ENCODE measurements around the gene CASS4. TPM values are rescaled to one million over a fixed set of nuclear protein-coding genes. Genes with fewer than 3 reads are reported as not detected.

The CASS4 gene
- total and polyA plus RNA-seq, 2 donors (not counting 3 experiments of a cell fraction or from before 2014, with no cell fraction given): not detected

DNA sequence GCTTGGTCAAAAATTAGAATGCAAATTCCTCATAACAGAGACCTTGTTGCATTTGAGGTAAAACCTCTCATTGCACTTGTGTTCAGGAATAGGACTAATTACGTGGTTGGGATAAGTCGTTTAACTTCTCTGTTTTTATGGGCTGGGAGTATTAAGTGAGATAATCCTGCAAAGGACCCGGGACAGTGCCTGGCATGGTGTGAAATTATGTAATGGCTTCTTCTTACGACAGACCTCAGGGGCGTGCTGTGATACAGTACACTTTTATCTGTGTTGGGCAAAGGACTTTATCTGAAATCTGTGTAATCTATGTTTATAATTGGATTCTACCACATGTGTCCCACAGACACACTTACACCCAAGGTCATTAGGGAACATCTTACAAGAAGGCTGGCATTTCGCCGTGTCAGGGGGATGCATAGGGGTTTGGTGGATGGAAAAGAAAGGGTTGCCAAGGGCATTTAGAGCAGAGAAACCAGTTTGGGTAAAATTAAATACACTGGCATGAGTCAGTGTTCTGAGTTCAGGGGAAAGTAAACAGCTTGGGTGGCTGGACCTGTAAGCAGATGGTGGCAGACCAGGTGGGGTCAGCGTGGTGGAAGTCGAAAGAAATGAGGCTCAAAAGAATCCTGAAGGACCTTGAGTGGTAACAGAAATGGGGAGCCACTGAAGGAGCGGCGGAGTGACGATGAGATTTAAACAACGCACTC, 39.2 kb downstream of the CASS4 start:
- ChIA-PET POLR2A (no interaction called here), CTCF (no interaction called here)
- TF ChIP-seq EZH2 (IDR thresholded peaks at IDR 0.05; ENCODE audit: borderline replicate concordance, low read depth, low read length, severe bottlenecking): no peak
- TF ChIP-seq MAX (IDR thresholded peaks at IDR 0.05; ENCODE audit: insufficient read depth, insufficient read length): no peak
- TF ChIP-seq CTCF (IDR thresholded peaks at IDR 0.05; ENCODE audit: extremely low read depth in 1 of 2, insufficient read depth in 1 of 2, low read depth in 1 of 2, low read length in 2 of 2): no peak
- TF ChIP-seq JUN (IDR thresholded peaks at IDR 0.05; ENCODE audit: borderline replicate concordance, insufficient read depth, insufficient read length, low read depth): no peak
- no peak for TF ChIP-seq MYC (IDR thresholded peaks at IDR 0.05; ENCODE audit: low read depth, low read length)
- no peak for TF ChIP-seq POLR2A (IDR thresholded peaks at IDR 0.05; ENCODE audit: low read depth, low read length)
- no peak for TF ChIP-seq GATA2 (IDR thresholded peaks at IDR 0.05; ENCODE audit: insufficient read depth, insufficient read length, low read depth, low read length)
- no peak for TF ChIP-seq POLR2AphosphoS5 (IDR thresholded peaks at IDR 0.05; ENCODE audit: insufficient read depth, low read depth, low read length)
- TF ChIP-seq FOS (IDR thresholded peaks at IDR 0.05; ENCODE audit: borderline replicate concordance, insufficient read depth, low read length): no peak
- no peaks in the 10 kb centered on the region for H3K4me1 ChIP-seq (ENCODE audit: control insufficient read depth, extremely low read depth, insufficient read depth, low read length)
- no peaks in the 10 kb centered on the region for H3K9me3 ChIP-seq (replicated peaks; ENCODE audit: control insufficient read depth, insufficient read depth, low read length)
- BruUV-seq (replicated peaks): no TSS peak
- no peaks in the 10 kb centered on the region for H3K9me1 ChIP-seq (replicated peaks; ENCODE audit: control insufficient read depth, extremely low read depth, insufficient read depth, low read length)
- no peak for FAIRE-seq
- H3K27ac ChIP-seq (ENCODE audit: insufficient read depth, low read depth, low read length): no peak overlapping the region
- no peak overlapping the region for H3K4me2 ChIP-seq (ENCODE audit: insufficient read depth, low read length)
- intact Hi-C loops (cut with micrococcal nuclease) (no loop called here), dilution Hi-C loops (cut with MboI; ENCODE audit: extremely low pct_ligation_motif_present, low sequenced_read_pairs) (no loop called here)
- no peak overlapping the region for H3K4me3 ChIP-seq (replicated peaks in 1 of 3; ENCODE audit: insufficient read depth in 1 of 3, low read depth in 1 of 3, low read length in 3 of 3)
- H3K27me3 ChIP-seq (ENCODE audit: control insufficient read depth in 2 of 2, insufficient read depth in 2 of 2, low read length in 2 of 2): peaks cover 3 to 9% of the 10 kb centered on the region in 2 experiments
- no peak overlapping the region for H3K9ac ChIP-seq (replicated peaks; ENCODE audit: extremely low read depth, insufficient read depth, low read length)
- no peaks in the 10 kb centered on the region for H4K20me1 ChIP-seq (replicated peaks; ENCODE audit: control insufficient read depth, extremely low read depth, insufficient read depth, low read length)
- H2AFZ ChIP-seq (ENCODE audit: low read depth, low read length): no peak overlapping the region
- no peaks in the 10 kb centered on the region for H3K36me3 ChIP-seq (ENCODE audit: control insufficient read depth in 2 of 2, extremely low read depth in 1 of 2, insufficient read depth in 2 of 2, low read length in 2 of 2)
- H3K79me2 ChIP-seq (ENCODE audit: control insufficient read depth, insufficient read depth, low read length): no peaks in the 10 kb centered on the region
- no peak for DNase-seq (ENCODE audit: low read depth, low spot score)
